ENCODE results near the gene ARHGAP21. TPM values are rescaled to one million over a fixed set of nuclear protein-coding genes. Genes with fewer than 3 reads are reported as not detected.
A peak's percentile ranks its signal among the peaks of the same experiment; 100 is the strongest.
"Not testable (repeated sequence)": the region's sequence is repeated elsewhere in the genome, so short reads cannot be mapped to it uniquely, and the experiment has no call there.

ARHGAP21 gene
- total and polyA plus RNA-seq, 2 experiments from 2014 or later = 15.3 to 44.5 TPM

GRCh38 chr10:24619291-24619993, 104.2 kb downstream of the ARHGAP21 start:
- not testable (repeated sequence) for H3K4me1 Mint-ChIP-seq

GRCh38 chr10:24618401-24618800, 105.3 kb downstream of the ARHGAP21 start:
- Histone ChIP-seq H4K20me1 (replicated peaks; ENCODE audit: insufficient read depth) (no peaks in the 10 kb centered on the region; the same call in 1 of the 2 replicates), H3K4me3 (no peak overlapping the region), H3K4me2 (no peak overlapping the region), H3K9me2 (ENCODE audit: insufficient read depth) (no peaks in the 10 kb centered on the region), H3F3A (replicated peaks; ENCODE audit: low read depth) (no peaks in the 10 kb centered on the region), H3K36me3 (ENCODE audit: insufficient read depth) (no peaks in the 10 kb centered on the region), H3K4me1 (ENCODE audit: insufficient read depth) (no peaks in the 10 kb centered on the region), H3K79me2 (replicated peaks; ENCODE audit: insufficient read depth) (no peaks in the 10 kb centered on the region), H3K27ac (ENCODE audit: low read depth) (no peak overlapping the region), H2AFZ (no peak overlapping the region), H3K27me3 (ENCODE audit: insufficient read depth) (no peaks in the 10 kb centered on the region)
- Mint-ChIP-seq H3K9me3 (no peaks in the 10 kb centered on the region), H3K27me3 (ENCODE audit: insufficient read depth, low read depth, poor library complexity) (no peaks in the 10 kb centered on the region), H3K27ac (no peak overlapping the region), H3K4me1 (no peaks in the 10 kb centered on the region), H3K4me3 (no peak overlapping the region), H3K36me3 (ENCODE audit: low read depth) (no peaks in the 10 kb centered on the region)
- peak; percentile 16 for DNase-seq (ENCODE audit: low spot score)
- ATAC-seq = no peak; the same call in 1 of the 3 replicates
- TF ChIP-seq JUNB (IDR thresholded peaks at IDR 0.05; ENCODE audit: unreplicated experiment) = no peak
- TF ChIP-seq ZNF331 (CRISPR knock-in tag; IDR thresholded peaks at IDR 0.05; ENCODE audit: low read depth) = no peak
- TF ChIP-seq REST (IDR thresholded peaks at IDR 0.05; ENCODE audit: unreplicated experiment) = no peak
- TF ChIP-seq NANOG (IDR thresholded peaks at IDR 0.05; ENCODE audit: borderline replicate concordance) = no peak
- no peak for TF ChIP-seq CREB1 (CRISPR knock-in tag; IDR thresholded peaks at IDR 0.05; ENCODE audit: low read depth)
- TF ChIP-seq CTCF (conservative IDR thresholded peaks at IDR 0.05; ENCODE audit: low read depth in 2 of 2) = no peak
- TF ChIP-seq ETS1 (IDR thresholded peaks at IDR 0.05) = no peak
- no peak for TF ChIP-seq STAT1 (IDR thresholded peaks at IDR 0.05; ENCODE audit: unreplicated experiment)
- TF ChIP-seq EZH2 (IDR thresholded peaks at IDR 0.05; ENCODE audit: low read depth, unreplicated experiment) = no peak
- no peak for TF ChIP-seq POLR2AphosphoS5 (IDR thresholded peaks at IDR 0.05; ENCODE audit: low read depth)

More at GRCh38 chr10:24619291-24619993, 104.2 kb downstream of the ARHGAP21 start:
- not testable (repeated sequence) for H3K27ac Mint-ChIP-seq; H3K4me3 ChIP-seq; H3K9me2 ChIP-seq (ENCODE audit: insufficient read depth); H3K4me1 ChIP-seq (ENCODE audit: insufficient read depth); H3K9me3 Mint-ChIP-seq; H3K79me2 ChIP-seq (replicated peaks; ENCODE audit: insufficient read depth); H3K27ac ChIP-seq (ENCODE audit: low read depth); H3K27me3 Mint-ChIP-seq (ENCODE audit: insufficient read depth, low read depth, poor library complexity); H3K27me3 ChIP-seq (ENCODE audit: insufficient read depth); H3K36me3 Mint-ChIP-seq (ENCODE audit: low read depth); H2AFZ ChIP-seq; H3K4me3 Mint-ChIP-seq; H3F3A ChIP-seq (replicated peaks; ENCODE audit: low read depth); DNase-seq (ENCODE audit: low spot score); H3K4me2 ChIP-seq; H4K20me1 ChIP-seq (replicated peaks; ENCODE audit: insufficient read depth); H3K36me3 ChIP-seq (ENCODE audit: insufficient read depth); ATAC-seq

Measured in GM23338 (cell line).